ENCODE measurements around the gene CCR6. TPM values are rescaled to one million over a fixed set of nuclear protein-coding genes. Genes with fewer than 3 reads are reported as not detected.
A peak's percentile ranks its signal among the peaks of the same experiment; 100 is the strongest.

Gene CCR6
- total and polyA plus RNA-seq, 8 donors, result 0.13 to 0.92 TPM; not detected in 6

DNA sequence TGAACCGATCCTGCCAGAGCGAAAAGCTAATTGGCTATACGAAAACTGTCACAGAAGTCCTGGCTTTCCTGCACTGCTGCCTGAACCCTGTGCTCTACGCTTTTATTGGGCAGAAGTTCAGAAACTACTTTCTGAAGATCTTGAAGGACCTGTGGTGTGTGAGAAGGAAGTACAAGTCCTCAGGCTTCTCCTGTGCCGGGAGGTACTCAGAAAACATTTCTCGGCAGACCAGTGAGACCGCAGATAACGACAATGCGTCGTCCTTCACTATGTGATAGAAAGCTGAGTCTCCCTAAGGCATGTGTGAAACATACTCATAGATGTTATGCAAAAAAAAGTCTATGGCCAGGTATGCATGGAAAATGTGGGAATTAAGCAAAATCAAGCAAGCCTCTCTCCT, 14.2 kb downstream of the CCR6 start:
- Histone ChIP-seq H3K27me3 (peaks cover 0 to 5% (median 0%) of the 10 kb centered on the region in 3 donors), H3K36me3 (no peaks in the 10 kb centered on the region), H3K27ac (no peak overlapping the region), H3K9me3 (no peaks in the 10 kb centered on the region), H3K4me1 (peaks cover 0 to 6% (median 1%) of the 10 kb centered on the region in 4 donors), H3K4me3 (no peak overlapping the region)
- TF ChIP-seq POLR2A (IDR thresholded peaks at IDR 0.05), result no peak
- TF ChIP-seq, protein P1, sequence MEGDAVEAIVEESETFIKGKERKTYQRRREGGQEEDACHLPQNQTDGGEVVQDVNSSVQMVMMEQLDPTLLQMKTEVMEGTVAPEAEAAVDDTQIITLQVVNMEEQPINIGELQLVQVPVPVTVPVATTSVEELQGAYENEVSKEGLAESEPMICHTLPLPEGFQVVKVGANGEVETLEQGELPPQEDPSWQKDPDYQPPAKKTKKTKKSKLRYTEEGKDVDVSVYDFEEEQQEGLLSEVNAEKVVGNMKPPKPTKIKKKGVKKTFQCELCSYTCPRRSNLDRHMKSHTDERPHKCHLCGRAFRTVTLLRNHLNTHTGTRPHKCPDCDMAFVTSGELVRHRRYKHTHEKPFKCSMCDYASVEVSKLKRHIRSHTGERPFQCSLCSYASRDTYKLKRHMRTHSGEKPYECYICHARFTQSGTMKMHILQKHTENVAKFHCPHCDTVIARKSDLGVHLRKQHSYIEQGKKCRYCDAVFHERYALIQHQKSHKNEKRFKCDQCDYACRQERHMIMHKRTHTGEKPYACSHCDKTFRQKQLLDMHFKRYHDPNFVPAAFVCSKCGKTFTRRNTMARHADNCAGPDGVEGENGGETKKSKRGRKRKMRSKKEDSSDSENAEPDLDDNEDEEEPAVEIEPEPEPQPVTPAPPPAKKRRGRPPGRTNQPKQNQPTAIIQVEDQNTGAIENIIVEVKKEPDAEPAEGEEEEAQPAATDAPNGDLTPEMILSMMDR (IDR thresholded peaks at IDR 0.05), result no peak
- no peak for DNase-seq
- intact Hi-C loops (cut with DNase I; ENCODE audit: low total_unique reads), result no loop called here
- 85 to 90% (median 89%) methylated on average over 10 of the region's 10 CpGs for WGBS, 5 donors

DNA sequence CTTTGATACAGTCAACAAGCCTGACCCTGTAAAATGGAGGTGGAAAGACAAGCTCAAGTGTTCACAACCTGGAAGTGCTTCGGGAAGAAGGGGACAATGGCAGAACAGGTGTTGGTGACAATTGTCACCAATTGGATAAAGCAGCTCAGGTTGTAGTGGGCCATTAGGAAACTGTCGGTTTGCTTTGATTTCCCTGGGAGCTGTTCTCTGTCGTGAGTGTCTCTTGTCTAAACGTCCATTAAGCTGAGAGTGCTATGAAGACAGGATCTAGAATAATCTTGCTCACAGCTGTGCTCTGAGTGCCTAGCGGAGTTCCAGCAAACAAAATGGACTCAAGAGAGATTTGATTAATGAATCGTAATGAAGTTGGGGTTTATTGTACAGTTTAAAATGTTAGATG, 15.0 kb downstream of the CCR6 start:
- 53 to 64% (median 61%) methylated on average over 6 of the region's 6 CpGs for WGBS, 5 donors
- Histone ChIP-seq H3K36me3 (no peaks in the 10 kb centered on the region), H3K9me3 (no peaks in the 10 kb centered on the region), H3K4me1 (peaks cover 0 to 8% (median 3%) of the 10 kb centered on the region in 4 donors), H3K27ac (no peak overlapping the region), H3K27me3 (peaks cover 0 to 6% (median 0%) of the 10 kb centered on the region in 3 donors), H3K4me3 (no peak overlapping the region)
- intact Hi-C loops (cut with DNase I; ENCODE audit: low total_unique reads), result no loop called here
- TF ChIP-seq, protein P1 (IDR thresholded peaks at IDR 0.05), result no peak
- TF ChIP-seq EP300 (IDR thresholded peaks at IDR 0.05) (no peak), POLR2A (IDR thresholded peaks at IDR 0.05) (no peak), POLR2AphosphoS5 (IDR thresholded peaks at IDR 0.05) (no peak)
- DNase-seq, result no peak

DNA sequence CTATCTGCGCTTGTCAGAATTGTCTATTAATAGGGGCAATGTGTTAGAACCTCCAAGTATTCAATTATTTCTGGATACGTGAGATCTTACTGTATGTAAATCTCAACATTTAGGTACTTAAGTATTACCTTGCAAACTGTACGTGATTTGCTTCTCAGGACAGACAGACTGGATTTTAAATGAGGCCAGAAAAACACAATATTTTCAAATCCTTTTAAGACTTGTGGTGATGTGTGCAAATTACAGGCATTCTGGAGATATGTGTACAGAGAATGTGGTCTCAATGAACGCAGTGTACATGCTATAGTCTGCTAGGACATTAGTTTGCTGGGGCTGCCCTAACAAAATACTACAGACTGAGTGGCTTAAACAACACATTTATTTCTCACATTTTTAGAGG, 16.9 kb downstream of the CCR6 start:
- Histone ChIP-seq H3K4me1 (peaks cover 0 to 8% (median 3%) of the 10 kb centered on the region in 4 donors), H3K27ac (no peak overlapping the region), H3K9me3 (no peaks in the 10 kb centered on the region), H3K27me3 (peaks cover 0 to 23% (median 0%) of the 10 kb centered on the region in 3 donors), H3K36me3 (no peaks in the 10 kb centered on the region), H3K4me3 (no peak overlapping the region)
- intact Hi-C loops (cut with DNase I; ENCODE audit: low total_unique reads), result loop anchor here (10.0 kb wide), 1 partner anchor 365 kb away; no protein-coding TSS in a partner anchor
- DNase-seq, result no peak
- TF ChIP-seq, protein P1 (IDR thresholded peaks at IDR 0.05), result no peak
- no peak for TF ChIP-seq EP300 (IDR thresholded peaks at IDR 0.05)
- no peak for TF ChIP-seq POLR2A (IDR thresholded peaks at IDR 0.05)
- no peak for TF ChIP-seq POLR2AphosphoS5 (IDR thresholded peaks at IDR 0.05)
- WGBS, 5 donors, result 89 to 96% (median 94%) methylated on average over 4 of the region's 4 CpGs

DNA sequence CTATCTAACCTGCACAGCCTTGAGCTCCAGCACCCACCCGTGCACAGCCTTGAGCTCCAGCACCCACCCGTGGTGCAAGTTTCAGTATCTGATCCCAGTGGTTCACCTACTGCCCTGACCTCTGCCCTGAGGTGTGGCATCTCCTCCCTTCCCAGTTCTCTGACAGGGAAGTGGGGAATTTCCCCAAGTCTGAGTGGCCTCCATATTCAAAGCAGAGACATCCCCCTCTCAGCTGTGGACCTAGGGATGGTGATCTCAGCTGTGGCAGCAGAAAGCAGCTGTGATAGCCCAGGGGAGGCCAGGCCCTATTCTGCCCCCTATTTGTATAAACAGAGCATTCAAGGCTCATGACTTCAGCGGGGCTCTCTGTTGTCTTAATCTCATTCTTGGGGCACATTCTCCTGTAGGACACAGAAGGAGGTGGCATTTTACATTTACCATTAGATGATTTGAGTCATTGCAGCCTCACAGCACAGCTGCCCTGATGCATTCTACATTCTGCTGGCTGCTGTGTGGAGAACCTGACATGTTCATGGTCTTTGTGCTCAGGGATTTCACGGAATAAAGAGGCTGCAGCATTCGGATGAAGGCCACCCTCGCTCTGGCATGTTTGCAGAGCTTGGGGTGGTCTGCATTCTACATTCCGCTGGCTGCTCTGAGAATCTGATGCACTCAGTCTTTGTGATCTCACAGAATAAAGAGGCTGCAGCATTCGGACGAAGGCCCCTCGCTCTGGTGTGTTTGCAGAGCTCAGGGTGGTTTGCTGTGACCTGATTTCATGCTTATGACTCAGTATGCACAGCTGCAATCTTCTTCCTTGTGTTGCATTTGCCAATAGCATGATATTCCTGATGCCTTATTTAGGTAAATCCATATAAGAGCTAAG, 17.9 kb downstream of the CCR6 start:
- H3K4me1 ChIP-seq, result peaks cover 0 to 8% (median 3%) of the 10 kb centered on the region in 4 donors
- intact Hi-C loops (cut with DNase I; ENCODE audit: low total_unique reads), result loop anchor here (10.0 kb wide), 1 partner anchor 366 kb away; no protein-coding TSS in a partner anchor
- no peak overlapping the region for H3K27ac ChIP-seq
- TF ChIP-seq POLR2A (IDR thresholded peaks at IDR 0.05), result no peak
- no peak for TF ChIP-seq EP300 (IDR thresholded peaks at IDR 0.05)
- no peak for TF ChIP-seq POLR2AphosphoS5 (IDR thresholded peaks at IDR 0.05)
- TF ChIP-seq, protein P1 (IDR thresholded peaks at IDR 0.05), result no peak
- H3K4me3 ChIP-seq, result no peak overlapping the region
- no peaks in the 10 kb centered on the region for H3K36me3 ChIP-seq
- H3K9me3 ChIP-seq, result no peaks in the 10 kb centered on the region
- DNase-seq, result peak in 1 of 2 donors; percentile 67
- H3K27me3 ChIP-seq, result peaks cover 0 to 29% (median 0%) of the 10 kb centered on the region in 3 donors
- 35 to 55% (median 47%) methylated on average over 10 of the region's 10 CpGs for WGBS, 5 donors
